ENCODE results near the gene RGL2.
A peak's percentile ranks its signal among the peaks of the same experiment; 100 is the strongest.
"Not testable (repeated sequence)": the region's sequence is repeated elsewhere in the genome, so short reads cannot be mapped to it uniquely, and the experiment has no call there.

RGL2 gene

GRCh38 chr6:33272275-33273128 lies 26.2 kb downstream of the RGL2 start:
- no peak for DNase-seq

GRCh38 chr6:33271468-33272274 lies 27.1 kb downstream of the RGL2 start, which contains the start of the genes RPS18 and VPS52:
TSS of gene RPS18 (plus strand) at chr6:33272075. CDS start at chr6:33272120, 45 bp downstream.
TSS of gene VPS52 (minus strand) at chr6:33271876. CDS start at chr6:33271675, 201 bp downstream.
- DNase-seq: peak; percentile 99

DNA sequence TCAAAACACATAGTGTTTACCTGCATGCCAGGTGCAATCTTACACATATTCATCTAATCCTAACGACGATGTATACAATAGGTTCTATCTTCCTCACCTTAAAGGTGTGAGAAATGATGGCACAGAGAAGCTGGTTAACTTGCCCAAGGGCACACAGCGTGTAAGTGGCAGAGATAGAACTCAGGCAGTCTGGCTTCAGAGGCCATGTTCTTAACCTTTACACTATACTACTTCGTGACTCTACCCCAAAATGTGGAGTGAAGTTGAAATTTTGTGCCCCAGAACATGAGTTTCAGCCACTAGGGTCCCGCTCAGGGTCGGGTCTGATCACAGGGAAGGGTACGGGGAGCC lies 27.6 kb downstream of the RGL2 start:
- DNase-seq: no peak

DNA sequence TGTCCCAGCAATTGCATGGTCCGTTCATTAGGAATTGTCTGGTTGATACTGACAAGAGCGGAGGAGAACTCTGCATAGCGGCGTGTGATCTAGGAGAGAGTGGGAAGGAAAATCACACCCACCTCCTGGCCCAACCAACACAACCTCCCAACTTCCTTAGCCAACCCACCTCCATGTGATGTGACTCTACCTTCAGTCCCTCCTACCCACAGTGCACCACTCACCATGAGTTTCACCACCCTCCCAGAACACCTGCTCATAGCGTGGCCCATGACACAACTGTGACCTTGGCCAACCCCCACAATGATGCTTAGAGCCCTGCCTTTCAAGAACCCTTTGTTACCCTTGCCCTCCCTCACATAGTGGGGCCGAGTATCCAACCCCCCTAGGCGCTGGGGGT lies 34.7 kb downstream of the RGL2 start:
- DNase-seq: no peak

GRCh38 chr6:33262490-33262889 lies 36.3 kb downstream of the RGL2 start:
- not testable (repeated sequence) for DNase-seq

- DNase-seq: no peak
Measured at GRCh38 chr6:33259032-33259431, 39.7 kb downstream of the RGL2 start.

GRCh38 chr6:33254591-33254990 lies 44.2 kb downstream of the RGL2 start:
- no peak for DNase-seq

- no peak for DNase-seq
Measured at GRCh38 chr6:33252759-33253158, 46.0 kb downstream of the RGL2 start.

DNA sequence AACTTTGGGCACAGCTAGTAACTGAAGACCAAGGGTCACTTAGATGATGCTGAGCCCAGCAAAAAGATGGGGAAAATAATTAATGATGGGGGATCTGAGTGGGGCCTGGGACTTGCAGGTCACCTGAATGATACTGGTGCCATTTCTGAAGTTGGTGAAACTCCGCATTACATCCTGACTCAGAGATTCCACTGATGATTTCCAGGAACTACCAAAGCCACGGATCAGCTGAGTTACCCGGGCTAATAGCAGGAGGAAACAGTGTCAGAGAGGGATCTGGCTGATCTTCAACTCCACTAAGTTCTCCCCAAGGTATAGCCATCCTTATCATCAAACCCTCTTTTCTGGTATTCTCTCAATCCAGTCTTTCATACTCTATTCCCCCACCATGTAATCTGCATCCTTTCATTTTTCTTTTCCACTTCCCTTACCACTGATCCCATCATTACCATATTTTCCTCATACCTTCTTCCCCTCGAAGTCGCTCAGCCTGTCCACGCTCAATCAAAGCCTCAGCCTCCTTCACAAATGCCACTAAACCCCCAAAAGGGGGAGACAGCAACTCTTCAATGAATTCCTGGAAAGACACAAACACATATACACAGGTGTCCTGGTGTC lies 47.2 kb downstream of the RGL2 start:
- DNase-seq: no peak

DNA sequence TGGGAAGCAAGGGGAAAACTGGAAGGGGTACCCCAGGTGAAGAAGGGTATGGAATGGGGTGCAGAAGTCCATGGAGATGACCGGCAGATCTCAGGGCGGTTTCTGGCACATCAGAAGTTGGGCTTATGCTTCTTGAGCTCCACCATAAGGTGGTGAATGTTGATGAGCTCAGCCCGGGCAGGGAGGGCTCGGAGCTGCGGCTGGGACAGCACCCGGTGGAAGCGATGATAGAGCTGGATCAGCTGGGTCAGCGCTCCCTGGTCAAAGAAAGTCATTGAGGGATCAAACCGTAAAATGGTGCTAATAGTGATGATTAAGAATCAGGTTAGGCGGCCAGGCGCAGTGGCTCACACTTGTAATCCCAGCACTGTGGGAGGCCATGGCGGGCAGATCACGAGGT lies 48.0 kb downstream of the RGL2 start:
- no peak for DNase-seq

- peak; percentile 66 for DNase-seq
Measured at GRCh38 chr6:33249732-33250630, 48.8 kb downstream of the RGL2 start.

- peak; percentile 99 for DNase-seq
Measured at GRCh38 chr6:33248932-33249731, 49.6 kb downstream of the RGL2 start.

GRCh38 chr6:33248643-33248931 lies 50.2 kb downstream of the RGL2 start:
- no peak for DNase-seq

DNA sequence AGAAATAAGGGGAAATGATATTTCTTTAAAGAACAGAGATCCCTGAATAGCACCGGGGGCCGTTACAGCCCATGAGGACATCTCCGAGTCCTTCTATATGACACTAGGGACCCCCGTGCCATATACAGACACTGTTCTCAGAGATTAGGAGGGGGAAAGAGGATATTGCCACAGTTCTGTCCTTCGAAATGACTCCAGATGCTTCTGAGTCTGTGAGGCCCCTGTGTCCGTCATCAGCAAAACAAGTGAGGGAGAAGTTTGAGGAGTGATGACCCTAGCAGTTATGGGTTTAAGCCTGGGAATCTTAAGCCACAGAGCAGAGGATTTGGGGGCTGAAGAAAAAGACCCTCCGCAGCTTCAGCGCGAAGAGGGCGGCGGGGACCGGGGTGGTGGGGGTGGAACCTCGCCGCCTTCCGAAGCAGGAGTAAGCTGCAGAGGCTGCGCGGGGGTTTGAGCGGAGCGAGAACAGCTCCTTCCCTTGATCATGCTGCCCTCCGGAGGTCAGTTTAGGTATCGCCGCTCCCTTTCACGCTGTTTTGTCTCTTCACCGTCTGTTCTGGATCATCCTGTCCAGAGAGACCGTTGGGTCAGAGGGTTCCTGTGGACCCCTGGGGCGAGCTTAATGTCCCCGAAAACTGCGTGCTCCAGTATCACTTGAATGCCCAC lies 50.6 kb downstream of the RGL2 start:
- peak; percentile 94 for DNase-seq

DNA sequence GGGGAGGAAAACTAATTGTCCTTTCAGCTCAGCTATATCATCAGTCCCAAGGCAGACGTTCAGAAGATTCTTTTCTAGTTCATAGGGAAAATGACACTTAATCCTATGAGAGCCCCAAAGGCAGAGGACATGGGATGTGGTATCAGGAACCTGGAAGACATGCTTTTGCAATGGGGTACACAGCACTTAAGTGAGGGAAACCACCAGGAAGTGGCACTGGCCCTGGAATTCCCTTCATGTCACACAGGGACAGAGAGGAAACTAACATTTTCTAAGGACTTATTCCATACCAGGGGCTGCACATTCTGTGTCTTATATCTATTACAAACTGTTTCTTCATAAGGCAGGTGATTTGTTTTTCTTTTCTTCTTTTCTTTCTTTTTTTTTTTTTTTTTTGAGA lies 55.3 kb downstream of the RGL2 start:
- DNase-seq: no peak

DNA sequence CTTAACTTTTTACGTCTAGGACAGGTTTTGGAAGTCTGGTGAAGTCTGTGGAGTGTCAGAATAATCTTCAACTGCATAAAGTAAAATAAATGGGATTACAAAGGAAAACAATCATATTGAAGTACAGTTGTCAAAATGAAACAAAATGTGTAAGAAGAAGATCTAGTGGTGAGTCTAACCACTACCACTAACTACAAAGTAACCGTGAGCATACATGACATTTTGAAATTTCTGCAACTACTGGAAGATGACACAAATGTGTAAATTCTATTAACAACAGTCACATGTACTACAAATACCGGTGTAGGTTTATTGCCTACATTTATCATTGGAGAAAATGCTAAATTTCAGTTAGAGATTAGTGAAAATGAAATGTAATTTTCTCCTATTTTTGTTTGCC lies 56.8 kb downstream of the RGL2 start:
- no peak for DNase-seq

Data from NCI-H2227 treated with DMSO at 0.1 percent for 48 hours (cell line).